Activated CD8-positive, alpha-beta memory T cell treated with anti-CD3 and anti-CD28 coated beads, Interleukin-2, amount 50 U/mL, for 24 hours (primary cell): Measurements from ENCODE around the gene PLK2.

Experiments used
- DNase-seq: peaks from one replicate; pipeline ENCODE4 v3.0.0-alpha.2; 2020; ENCODE audit errors: extremely low read depth

The PLK2 gene

GRCh38 chr5:58450018-58450417 lies 9.9 kb downstream of the PLK2 start:
- no peak for DNase-seq

GRCh38 chr5:58447226-58447625 lies 12.7 kb downstream of the PLK2 start:
- DNase-seq = no peak

GRCh38 chr5:58446024-58446423 lies 13.9 kb downstream of the PLK2 start:
- DNase-seq = no peak

GRCh38 chr5:58444805-58445204 lies 15.1 kb downstream of the PLK2 start:
- no peak for DNase-seq

GRCh38 chr5:58440901-58441460 lies 18.9 kb downstream of the PLK2 start:
- no peak for DNase-seq

GRCh38 chr5:58439094-58439644 lies 20.7 kb downstream of the PLK2 start:
- no peak for DNase-seq

- no peak for DNase-seq
Observed at GRCh38 chr5:58437661-58438060, 22.2 kb downstream of the PLK2 start.

GRCh38 chr5:58431832-58432231 lies 28.1 kb downstream of the PLK2 start:
- DNase-seq = no peak

GRCh38 chr5:58412932-58413331 lies 47.0 kb downstream of the PLK2 start:
- DNase-seq = no peak

GRCh38 chr5:58412081-58412480 lies 47.8 kb downstream of the PLK2 start:
- no peak for DNase-seq

GRCh38 chr5:58411372-58411771 lies 48.5 kb downstream of the PLK2 start:
- DNase-seq = no peak

- no peak for DNase-seq
Observed at GRCh38 chr5:58410441-58410840, 49.4 kb downstream of the PLK2 start.

- no peak for DNase-seq
Observed at GRCh38 chr5:58407042-58407719, 52.7 kb downstream of the PLK2 start.

- DNase-seq = no peak
Observed at GRCh38 chr5:58406394-58406793, 53.5 kb downstream of the PLK2 start.

- no peak for DNase-seq
Observed at GRCh38 chr5:58405175-58405574, 54.7 kb downstream of the PLK2 start.

GRCh38 chr5:58404734-58405133 lies 55.2 kb downstream of the PLK2 start:
- DNase-seq = no peak
